HUES48 (cell line): Measurements from ENCODE around the gene KBTBD6.
A peak's percentile ranks its signal among the peaks of the same experiment; 100 is the strongest.
"Not testable (repeated sequence)": the region's sequence is repeated elsewhere in the genome, so short reads cannot be mapped to it uniquely, and the experiment has no call there.

Experiments used
- H3K27ac ChIP-seq: one replicate; pipeline ENCODE4 v1.7.0; 2013; ENCODE audit warnings: low read depth, low read length, inconsistent platforms
- H3K27me3 ChIP-seq: 2 replicates; pipeline ENCODE4 v1.6.1; 2013; ENCODE audit warnings: mild to moderate bottlenecking, low read length; ENCODE audit not compliant: control insufficient read depth, insufficient read depth
- H3K36me3 ChIP-seq: 2 replicates; pipeline ENCODE4 v1.6.1; 2013; ENCODE audit warnings: low read length; ENCODE audit not compliant: control insufficient read depth, insufficient read depth
- H3K4me1 ChIP-seq: 2 replicates; pipeline ENCODE4 v1.6.1; 2013; ENCODE audit warnings: mild to moderate bottlenecking, low read length; ENCODE audit not compliant: control insufficient read depth, insufficient read depth
- H3K4me3 ChIP-seq: 2 replicates; pipeline ENCODE4 v1.5.1; 2013; ENCODE audit warnings: mild to moderate bottlenecking, low read depth, low read length
- H3K9ac ChIP-seq: 2 replicates; pipeline ENCODE4 v1.6.1; 2013; ENCODE audit warnings: mild to moderate bottlenecking, low read depth, low read length, moderate library complexity
- H3K9me3 ChIP-seq: 2 replicates; pipeline ENCODE4 v1.6.1; 2013; ENCODE audit warnings: low read length; ENCODE audit not compliant: control insufficient read depth, insufficient read depth

Gene KBTBD6

GRCh38 chr13:41095681-41096080, 36.9 kb downstream of the KBTBD6 start:
- H3K9me3 ChIP-seq, H3K27ac ChIP-seq, H3K27me3 ChIP-seq, H3K4me1 ChIP-seq, H3K36me3 ChIP-seq, H3K9ac ChIP-seq, H3K4me3 ChIP-seq: not testable (repeated sequence)

GRCh38 chr13:41085961-41086585, 46.5 kb downstream of the KBTBD6 start:
- peak overlapping the region; percentile 6 for H3K27ac ChIP-seq
- H3K36me3 ChIP-seq: peaks cover 22% of the 10 kb centered on the region
- no peak overlapping the region for H3K9ac ChIP-seq
- H3K27me3 ChIP-seq: no peaks in the 10 kb centered on the region
- no peak overlapping the region for H3K4me3 ChIP-seq
- H3K9me3 ChIP-seq: no peaks in the 10 kb centered on the region
- H3K4me1 ChIP-seq: peaks cover 9% of the 10 kb centered on the region; the same call in 1 of the 2 replicates

GRCh38 chr13:41079725-41080124, 52.9 kb downstream of the KBTBD6 start:
- H3K9ac ChIP-seq: no peak overlapping the region
- H3K4me1 ChIP-seq: no peaks in the 10 kb centered on the region
- H3K9me3 ChIP-seq: no peaks in the 10 kb centered on the region
- no peaks in the 10 kb centered on the region for H3K27me3 ChIP-seq
- no peak overlapping the region for H3K27ac ChIP-seq
- H3K4me3 ChIP-seq: no peak overlapping the region
- peaks cover 68% of the 10 kb centered on the region for H3K36me3 ChIP-seq
